ENCODE data around the gene LIMK2. TPM values are rescaled to one million over a fixed set of nuclear protein-coding genes. Genes with fewer than 3 reads are reported as not detected.
A peak's percentile ranks its signal among the peaks of the same experiment; 100 is the strongest.
"Not testable (repeated sequence)": the region's sequence is repeated elsewhere in the genome, so short reads cannot be mapped to it uniquely, and the experiment has no call there.

The LIMK2 gene
- total and polyA plus RNA-seq, 7 experiments from 2014 or later, result 13.1 to 49.9 (median 26.2) TPM

GRCh38 chr22:31215018-31215535, 3.0 kb downstream of the LIMK2 start:
- no peak for ATAC-seq
- peak overlapping the region; percentile 19 for H3K27ac ChIP-seq (ENCODE audit: low read depth, low read length)
- ChIA-PET POLR2A (interaction anchor here (1.2 to 5.6 kb wide), 4 partner anchors 14 to 77 kb away, joined by 4 to 76 read pairs (median 18); partner anchors contain the start of genes PIK3IP1 and RNF185), CTCF (interaction anchor here (6.4 kb wide), 1 partner anchor 15 kb away, joined by 88 read pairs; no protein-coding TSS in a partner anchor)
- H3K9me3 Mint-ChIP-seq, result no peaks in the 10 kb centered on the region
- H3K27ac Mint-ChIP-seq, result peak overlapping the region in 4 of 9 donors; percentile 33 to 65 (median 46)
- H3K27me3 ChIP-seq (ENCODE audit: control insufficient read depth in 2 of 2, insufficient read depth in 2 of 2, low read length in 2 of 2), result no peaks in the 10 kb centered on the region
- intact Hi-C loops (cut with micrococcal nuclease), result no loop called here
- H3K4me3 ChIP-seq (ENCODE audit: low read length), result no peak overlapping the region
- H3K4me1 Mint-ChIP-seq, result peaks cover 51 to 85% (median 66%) of the 10 kb centered on the region in 7 donors
- no peak for DNase-seq
- H3K36me3 Mint-ChIP-seq, result peaks cover 0 to 7% (median 1%) of the 10 kb centered on the region in 5 donors
- peak overlapping the region in 1 of 10 donors; percentile 32 for H3K4me3 Mint-ChIP-seq
- no peaks in the 10 kb centered on the region for H3K27me3 Mint-ChIP-seq
- H3K36me3 ChIP-seq (ENCODE audit: control insufficient read depth in 2 of 3, insufficient read depth in 3 of 3, low read length in 3 of 3), result peaks cover 0 to 6% (median 0%) of the 10 kb centered on the region in 3 experiments
- H3K9me3 ChIP-seq (ENCODE audit: control insufficient read depth in 2 of 3, low read length in 3 of 3), result no peaks in the 10 kb centered on the region
- H3K4me1 ChIP-seq (ENCODE audit: control insufficient read depth in 2 of 2, insufficient read depth in 2 of 2, low read length in 2 of 2), result peaks cover 23 to 43% of the 10 kb centered on the region in 2 donors

- ATAC-seq, result no peak
- H3K4me1 Mint-ChIP-seq, result peaks cover 45 to 76% (median 66%) of the 10 kb centered on the region in 7 donors
Measured at GRCh38 chr22:31218565-31219262, 6.6 kb downstream of the LIMK2 start.

GRCh38 chr22:31221084-31221483, 9.0 kb downstream of the LIMK2 start:
- Mint-ChIP-seq H3K4me3 (peak overlapping the region in 1 of 10 donors; percentile 32), H3K36me3 (peaks cover 0 to 16% (median 4%) of the 10 kb centered on the region in 5 donors), H3K4me1 (peaks cover 40 to 70% (median 63%) of the 10 kb centered on the region in 7 donors), H3K9me3 (no peaks in the 10 kb centered on the region), H3K27ac (no peak overlapping the region), H3K27me3 (no peaks in the 10 kb centered on the region)
- no peak overlapping the region for H3K4me3 ChIP-seq (ENCODE audit: low read length)
- ChIA-PET POLR2A (no interaction called here), CTCF (interaction anchor here (1.0 to 1.9 kb wide), 2 partner anchors 9 to 10 kb away, joined by 3 to 7 read pairs; partner anchors contain the start of gene LIMK2)
- peaks cover 0 to 6% (median 0%) of the 10 kb centered on the region in 3 experiments for H3K36me3 ChIP-seq (ENCODE audit: control insufficient read depth in 2 of 3, insufficient read depth in 3 of 3, low read length in 3 of 3)
- DNase-seq (no peak), ATAC-seq (no peak)
- H3K4me1 ChIP-seq (ENCODE audit: control insufficient read depth in 2 of 2, insufficient read depth in 2 of 2, low read length in 2 of 2), result peaks cover 0 to 14% of the 10 kb centered on the region in 2 donors
- intact Hi-C loops (cut with micrococcal nuclease), result no loop called here
- no peaks in the 10 kb centered on the region for H3K9me3 ChIP-seq (ENCODE audit: control insufficient read depth in 2 of 3, low read length in 3 of 3)
- no peaks in the 10 kb centered on the region for H3K27me3 ChIP-seq (ENCODE audit: control insufficient read depth in 2 of 2, insufficient read depth in 2 of 2, low read length in 2 of 2)
- H3K27ac ChIP-seq (ENCODE audit: low read depth, low read length), result no peak overlapping the region

More at GRCh38 chr22:31218565-31219262, 6.6 kb downstream of the LIMK2 start:
- Histone ChIP-seq H3K27me3 (ENCODE audit: control insufficient read depth in 2 of 2, insufficient read depth in 2 of 2, low read length in 2 of 2) (no peaks in the 10 kb centered on the region), H3K27ac (ENCODE audit: low read depth, low read length) (peak overlapping the region; percentile 24), H3K4me1 (ENCODE audit: control insufficient read depth in 2 of 2, insufficient read depth in 2 of 2, low read length in 2 of 2) (peaks cover 0 to 14% of the 10 kb centered on the region in 2 donors), H3K4me3 (ENCODE audit: low read length) (no peak overlapping the region), H3K36me3 (ENCODE audit: control insufficient read depth in 2 of 3, insufficient read depth in 3 of 3, low read length in 3 of 3) (no peaks in the 10 kb centered on the region), H3K9me3 (ENCODE audit: control insufficient read depth in 2 of 3, low read length in 3 of 3) (no peaks in the 10 kb centered on the region)
- ChIA-PET POLR2A (interaction anchor here (0.9 to 5.6 kb wide), 7 partner anchors 10 to 73 kb away, joined by 3 to 30 read pairs (median 3); partner anchors contain the start of gene PIK3IP1), CTCF (interaction anchor here (0.6 to 2.6 kb wide), 8 partner anchors 8 to 124 kb away, joined by 3 to 13 read pairs (median 4); no protein-coding TSS in a partner anchor)
- peak in 1 of 9 donors; percentile 33 for DNase-seq
- H3K27ac Mint-ChIP-seq, result peak overlapping the region; percentile 36 to 98 (median 86)
- H3K27me3 Mint-ChIP-seq, result no peaks in the 10 kb centered on the region
- intact Hi-C loops (cut with micrococcal nuclease), result no loop called here
- peaks cover 0 to 12% (median 4%) of the 10 kb centered on the region in 5 donors for H3K36me3 Mint-ChIP-seq
- peak overlapping the region in 7 of 10 donors; percentile 29 to 75 (median 45) for H3K4me3 Mint-ChIP-seq
- H3K9me3 Mint-ChIP-seq, result no peaks in the 10 kb centered on the region

- CTCF ChIA-PET, result interaction anchor here (1.6 to 1.9 kb wide), 2 partner anchors 10 to 52 kb away, joined by 3 to 7 read pairs; partner anchors contain the start of gene LIMK2
- intact Hi-C loops (cut with micrococcal nuclease), result no loop called here
- Mint-ChIP-seq H3K4me3 (no peak overlapping the region), H3K4me1 (peaks cover 34 to 68% (median 52%) of the 10 kb centered on the region in 7 donors), H3K27me3 (no peaks in the 10 kb centered on the region), H3K9me3 (no peaks in the 10 kb centered on the region), H3K27ac (peak overlapping the region; percentile 2 to 83 (median 56)), H3K36me3 (peaks cover 0 to 20% (median 4%) of the 10 kb centered on the region in 5 donors)
- ATAC-seq, result no peak
- H3K27me3 ChIP-seq (ENCODE audit: control insufficient read depth in 2 of 2, insufficient read depth in 2 of 2, low read length in 2 of 2), result no peaks in the 10 kb centered on the region
- H3K9me3 ChIP-seq (ENCODE audit: control insufficient read depth in 2 of 3, low read length in 3 of 3), result no peaks in the 10 kb centered on the region
- peaks cover 0 to 10% (median 0%) of the 10 kb centered on the region in 3 experiments for H3K36me3 ChIP-seq (ENCODE audit: control insufficient read depth in 2 of 3, insufficient read depth in 3 of 3, low read length in 3 of 3)
- no peak overlapping the region for H3K27ac ChIP-seq (ENCODE audit: low read depth, low read length)
- POLR2A ChIA-PET, result interaction anchor here (0.7 to 2.5 kb wide), 4 partner anchors 10 to 69 kb away, joined by 3 to 8 read pairs (median 3); partner anchors contain the start of genes LIMK2 and PIK3IP1
- DNase-seq, result no peak
- no peak overlapping the region for H3K4me3 ChIP-seq (ENCODE audit: low read length)
- H3K4me1 ChIP-seq (ENCODE audit: control insufficient read depth in 2 of 2, insufficient read depth in 2 of 2, low read length in 2 of 2), result peaks cover 0 to 11% of the 10 kb centered on the region in 2 donors
Measured at GRCh38 chr22:31222736-31223135, 10.6 kb downstream of the LIMK2 start.

GRCh38 chr22:31223786-31224191, 11.7 kb downstream of the LIMK2 start:
- Mint-ChIP-seq H3K36me3 (peaks cover 0 to 21% (median 4%) of the 10 kb centered on the region in 5 donors), H3K4me3 (no peak overlapping the region), H3K9me3 (no peaks in the 10 kb centered on the region), H3K4me1 (peaks cover 30 to 67% (median 46%) of the 10 kb centered on the region in 7 donors), H3K27ac (peak overlapping the region; percentile 29 to 83 (median 56)), H3K27me3 (no peaks in the 10 kb centered on the region)
- Histone ChIP-seq H3K27me3 (ENCODE audit: control insufficient read depth in 2 of 2, insufficient read depth in 2 of 2, low read length in 2 of 2) (no peaks in the 10 kb centered on the region), H3K36me3 (ENCODE audit: control insufficient read depth in 2 of 3, insufficient read depth in 3 of 3, low read length in 3 of 3) (peaks cover 0 to 10% (median 0%) of the 10 kb centered on the region in 3 experiments), H3K4me3 (ENCODE audit: low read length) (no peak overlapping the region), H3K27ac (ENCODE audit: low read depth, low read length) (no peak overlapping the region), H3K9me3 (ENCODE audit: control insufficient read depth in 2 of 3, low read length in 3 of 3) (no peaks in the 10 kb centered on the region), H3K4me1 (ENCODE audit: control insufficient read depth in 2 of 2, insufficient read depth in 2 of 2, low read length in 2 of 2) (peaks cover 0 to 3% of the 10 kb centered on the region in 2 donors)
- intact Hi-C loops (cut with micrococcal nuclease), result no loop called here
- ChIA-PET POLR2A (interaction anchor here (0.7 to 2.5 kb wide), 2 partner anchors 11 to 35 kb away, joined by 3 to 8 read pairs; partner anchors contain the start of gene LIMK2), CTCF (interaction anchor here (0.6 to 1.6 kb wide), 5 partner anchors 12 to 130 kb away, joined by 3 to 5 read pairs (median 3); partner anchors contain the start of gene LIMK2)
- DNase-seq (no peak), ATAC-seq (no peak)

- H3K27me3 Mint-ChIP-seq; H3K9me3 ChIP-seq (ENCODE audit: control insufficient read depth in 2 of 3, low read length in 3 of 3); H3K27ac ChIP-seq (ENCODE audit: low read depth, low read length); DNase-seq; intact Hi-C loops (cut with micrococcal nuclease); H3K4me3 Mint-ChIP-seq; H3K4me1 ChIP-seq (ENCODE audit: control insufficient read depth in 2 of 2, insufficient read depth in 2 of 2, low read length in 2 of 2); H3K9me3 Mint-ChIP-seq; H3K4me3 ChIP-seq (ENCODE audit: low read length); H3K27me3 ChIP-seq (ENCODE audit: control insufficient read depth in 2 of 2, insufficient read depth in 2 of 2, low read length in 2 of 2); ATAC-seq: not testable (repeated sequence)
- Mint-ChIP-seq H3K27ac (peak overlapping the region in 8 of 9 donors; percentile 31 to 83 (median 60)), H3K4me1 (peaks cover 36 to 71% (median 51%) of the 10 kb centered on the region in 7 donors), H3K36me3 (peaks cover 0 to 21% (median 4%) of the 10 kb centered on the region in 5 donors)
- CTCF ChIA-PET, result interaction anchor here (0.5 to 0.7 kb wide), 2 partner anchors 117 to 129 kb away, joined by 3 read pairs; no protein-coding TSS in a partner anchor
- H3K36me3 ChIP-seq (ENCODE audit: control insufficient read depth in 2 of 3, insufficient read depth in 3 of 3, low read length in 3 of 3), result peaks cover 0 to 10% (median 0%) of the 10 kb centered on the region in 3 experiments
- POLR2A ChIA-PET, result interaction anchor here (8.7 kb wide), 1 partner anchor 13 kb away, joined by 73 read pairs; the partner anchor contains the start of gene LIMK2
Measured at GRCh38 chr22:31224691-31225090, 12.6 kb downstream of the LIMK2 start.

All from naive thymus-derived CD4-positive, alpha-beta T cell (primary cell).